ENCODE data around the gene DMRT2.

DMRT2 gene

DNA sequence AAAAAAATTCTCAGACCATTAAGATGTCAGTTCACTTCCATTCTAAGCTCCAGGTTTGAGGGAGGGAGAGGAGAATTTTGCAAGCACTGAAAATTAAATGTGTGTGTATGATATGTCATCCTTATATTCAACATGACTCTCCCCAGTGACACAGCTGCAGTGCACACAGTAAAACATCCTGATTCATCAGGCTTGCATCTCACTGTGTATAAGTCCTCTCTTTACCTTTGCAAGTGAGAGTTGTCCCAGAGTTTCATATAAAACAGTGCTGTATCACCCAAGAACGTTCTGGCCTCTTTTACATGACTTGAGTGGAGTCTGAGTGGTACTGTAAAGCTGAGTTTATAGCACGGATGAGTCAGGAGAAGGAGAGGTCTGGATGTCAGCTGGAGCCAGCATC, 50.0 kb downstream of the DMRT2 start:
- no peak for DNase-seq (ENCODE audit: low read depth)
- no peak overlapping the region for H3K4me3 ChIP-seq (replicated peaks; ENCODE audit: low read depth, low read length)
- TF ChIP-seq, protein P1, sequence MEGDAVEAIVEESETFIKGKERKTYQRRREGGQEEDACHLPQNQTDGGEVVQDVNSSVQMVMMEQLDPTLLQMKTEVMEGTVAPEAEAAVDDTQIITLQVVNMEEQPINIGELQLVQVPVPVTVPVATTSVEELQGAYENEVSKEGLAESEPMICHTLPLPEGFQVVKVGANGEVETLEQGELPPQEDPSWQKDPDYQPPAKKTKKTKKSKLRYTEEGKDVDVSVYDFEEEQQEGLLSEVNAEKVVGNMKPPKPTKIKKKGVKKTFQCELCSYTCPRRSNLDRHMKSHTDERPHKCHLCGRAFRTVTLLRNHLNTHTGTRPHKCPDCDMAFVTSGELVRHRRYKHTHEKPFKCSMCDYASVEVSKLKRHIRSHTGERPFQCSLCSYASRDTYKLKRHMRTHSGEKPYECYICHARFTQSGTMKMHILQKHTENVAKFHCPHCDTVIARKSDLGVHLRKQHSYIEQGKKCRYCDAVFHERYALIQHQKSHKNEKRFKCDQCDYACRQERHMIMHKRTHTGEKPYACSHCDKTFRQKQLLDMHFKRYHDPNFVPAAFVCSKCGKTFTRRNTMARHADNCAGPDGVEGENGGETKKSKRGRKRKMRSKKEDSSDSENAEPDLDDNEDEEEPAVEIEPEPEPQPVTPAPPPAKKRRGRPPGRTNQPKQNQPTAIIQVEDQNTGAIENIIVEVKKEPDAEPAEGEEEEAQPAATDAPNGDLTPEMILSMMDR (IDR thresholded peaks at IDR 0.05; ENCODE audit: low read length, missing control alignments) = no peak

DNA sequence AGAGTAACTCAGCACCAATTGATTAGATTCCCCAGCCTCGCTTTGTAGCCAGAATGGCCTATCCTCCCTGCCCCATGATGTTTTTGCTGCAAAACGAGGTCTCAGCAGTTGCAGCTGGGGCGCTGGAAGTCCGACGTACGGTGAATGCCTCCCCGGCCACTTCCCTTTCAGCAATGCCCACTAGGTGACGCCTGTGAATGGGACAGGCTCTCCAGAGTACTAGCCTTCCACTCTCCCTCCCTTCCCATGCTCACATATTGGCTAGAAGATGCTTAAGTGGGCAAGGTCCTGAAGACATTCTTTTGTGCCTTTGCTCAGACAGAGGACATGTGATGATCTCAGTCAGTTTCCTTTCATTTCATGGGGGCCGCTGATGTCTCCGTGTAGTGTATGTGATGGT, 50.8 kb downstream of the DMRT2 start:
- TF ChIP-seq, protein P1 (IDR thresholded peaks at IDR 0.05; ENCODE audit: low read length, missing control alignments) = peak; percentile 64
- DNase-seq (ENCODE audit: low read depth) = peak; percentile 49
- no peak overlapping the region for H3K4me3 ChIP-seq (replicated peaks; ENCODE audit: low read depth, low read length)

DNA sequence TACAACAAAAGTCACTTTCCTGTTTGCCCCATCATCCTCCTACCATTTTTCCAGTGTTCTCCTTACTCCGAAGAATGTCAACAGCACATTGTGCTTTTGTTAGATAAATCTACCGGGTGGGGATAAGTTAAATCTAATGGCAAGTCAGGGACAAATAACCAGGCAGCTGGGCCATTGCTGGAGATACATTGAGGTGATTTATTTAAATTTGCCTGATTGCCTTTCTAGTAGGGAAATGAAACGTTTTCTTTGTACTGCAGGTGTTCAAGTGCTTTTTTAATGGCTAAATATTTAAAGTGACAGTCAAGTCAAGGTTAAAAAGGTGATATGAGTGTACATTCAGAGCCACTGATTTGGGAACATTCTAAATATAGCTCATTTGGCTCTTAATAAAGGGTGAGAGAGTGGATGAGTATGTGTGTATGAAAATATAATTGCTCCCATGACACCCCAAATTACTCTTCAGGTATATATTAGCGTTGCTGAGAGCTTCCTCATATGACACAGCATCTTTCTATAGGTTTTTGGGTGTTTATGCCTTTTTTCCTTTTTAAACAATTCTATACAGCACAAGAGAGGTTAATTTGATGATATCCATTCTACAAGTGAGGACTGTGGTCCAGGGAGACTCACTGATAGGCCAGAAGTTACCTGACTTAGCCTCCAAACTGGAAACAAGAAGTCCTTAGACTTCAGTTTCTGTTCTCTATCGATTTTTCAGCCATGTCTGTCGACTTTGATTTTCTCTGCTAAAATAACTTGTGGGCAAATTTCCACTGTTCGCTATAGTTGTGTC, 51.9 kb downstream of the DMRT2 start:
- no peak overlapping the region for H3K4me3 ChIP-seq (replicated peaks; ENCODE audit: low read depth, low read length)
- no peak for DNase-seq (ENCODE audit: low read depth)
- TF ChIP-seq, protein P1 (IDR thresholded peaks at IDR 0.05; ENCODE audit: low read length, missing control alignments) = no peak

DNA sequence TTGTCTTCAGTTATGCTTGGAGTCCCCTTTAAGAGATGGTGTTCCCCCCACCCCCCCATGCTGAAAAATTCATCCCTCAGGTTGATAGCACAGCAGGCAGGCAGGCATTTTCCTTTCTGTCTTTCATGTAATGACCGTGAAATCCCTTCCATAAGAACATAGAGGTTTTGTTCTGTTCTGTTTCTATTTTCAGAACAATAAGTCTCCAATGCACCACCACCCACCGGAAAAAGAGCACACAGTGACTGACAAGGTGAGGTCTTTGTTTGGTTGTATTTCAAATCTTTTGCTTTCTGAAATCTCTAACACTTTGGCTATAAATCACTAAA, 52.4 kb downstream of the DMRT2 start:
- no peak overlapping the region for H3K4me3 ChIP-seq (replicated peaks; ENCODE audit: low read depth, low read length)
- no peak for DNase-seq (ENCODE audit: low read depth)
- TF ChIP-seq, protein P1 (IDR thresholded peaks at IDR 0.05; ENCODE audit: low read length, missing control alignments) = no peak
